ENCODE data around the gene FOXM1. TPM values are rescaled to one million over a fixed set of nuclear protein-coding genes. Genes with fewer than 3 reads are reported as not detected.
A peak's percentile ranks its signal among the peaks of the same experiment; 100 is the strongest.

FOXM1 gene
- total RNA-seq = 1 to 10 TPM in 1 of 2 donors, not detected in 1; 2.2 TPM

GRCh38 chr12:2877047-2877952 lies at the start of gene FOXM1, which contains the start of gene RHNO1:
Gene FOXM1, minus strand, starts transcription at chr12:2877174. Its CDS starts 2,696 bp downstream, at chr12:2874478.
Gene RHNO1, plus strand, starts transcription at chr12:2877223. Its CDS starts 8,144 bp downstream, at chr12:2885367.
- H3K4me1 ChIP-seq (ENCODE audit: control insufficient read depth in 1 of 2, low read depth in 2 of 2) = peaks cover 11 to 18% of the 10 kb centered on the region in 2 donors
- peak; percentile 93 for ATAC-seq (ENCODE audit: insufficient number of reproducible peaks, low FRiP score, low read depth)

GRCh38 chr12:2925322-2925995 lies 48.5 kb upstream of the FOXM1 start:
- ATAC-seq (ENCODE audit: insufficient number of reproducible peaks, low FRiP score, low read depth) (no peak), DNase-seq (ENCODE audit: low spot score) (no peak)
- Histone ChIP-seq H3K9me3 (no peaks in the 10 kb centered on the region), H3K4me3 (no peak overlapping the region), H3K27ac (no peak overlapping the region), H3K4me1 (ENCODE audit: control insufficient read depth in 1 of 2, low read depth in 2 of 2) (no peaks in the 10 kb centered on the region), H3K36me3 (peaks cover 32% of the 10 kb centered on the region), H3K27me3 (replicated peaks; ENCODE audit: insufficient read depth) (no peaks in the 10 kb centered on the region)
- no peak for TF ChIP-seq CTCF (IDR thresholded peaks at IDR 0.05)

More at GRCh38 chr12:2877047-2877952, at the start of gene FOXM1, which contains the start of gene RHNO1:
- Histone ChIP-seq H3K4me3 (peak within 1 kb of the TSS; percentile 81), H3K36me3 (no peaks in the 10 kb centered on the region), H3K27ac (peak within 1 kb of the TSS; percentile 73 to 82), H3K27me3 (replicated peaks; ENCODE audit: insufficient read depth) (no peaks in the 10 kb centered on the region), H3K9me3 (no peaks in the 10 kb centered on the region)
- peak; percentile 42 for TF ChIP-seq CTCF (IDR thresholded peaks at IDR 0.05)
- peak; percentile 63 for DNase-seq (ENCODE audit: low spot score)

- H3K4me3 ChIP-seq = no peak overlapping the region
- no peak for ATAC-seq (ENCODE audit: insufficient number of reproducible peaks, low FRiP score, low read depth)
Measured at GRCh38 chr12:2924019-2924418, 47.0 kb upstream of the FOXM1 start.

GRCh38 chr12:2923057-2923456 lies 46.1 kb upstream of the FOXM1 start:
- no peak for TF ChIP-seq CTCF (IDR thresholded peaks at IDR 0.05)
- no peak overlapping the region for H3K27ac ChIP-seq
- H3K9me3 ChIP-seq = no peaks in the 10 kb centered on the region
- no peaks in the 10 kb centered on the region for H3K4me1 ChIP-seq (ENCODE audit: control insufficient read depth in 1 of 2, low read depth in 2 of 2)
- no peaks in the 10 kb centered on the region for H3K27me3 ChIP-seq (replicated peaks; ENCODE audit: insufficient read depth)
- DNase-seq (ENCODE audit: low spot score) = no peak
- no peak for ATAC-seq (ENCODE audit: insufficient number of reproducible peaks, low FRiP score, low read depth)
- peaks cover 34% of the 10 kb centered on the region for H3K36me3 ChIP-seq
- no peak overlapping the region for H3K4me3 ChIP-seq

More at GRCh38 chr12:2924019-2924418, 47.0 kb upstream of the FOXM1 start:
- no peak overlapping the region for H3K27ac ChIP-seq
- no peak for TF ChIP-seq CTCF (IDR thresholded peaks at IDR 0.05)
- no peak for DNase-seq (ENCODE audit: low spot score)
- no peaks in the 10 kb centered on the region for H3K27me3 ChIP-seq (replicated peaks; ENCODE audit: insufficient read depth)
- no peaks in the 10 kb centered on the region for H3K4me1 ChIP-seq (ENCODE audit: control insufficient read depth in 1 of 2, low read depth in 2 of 2)
- H3K36me3 ChIP-seq = peaks cover 34% of the 10 kb centered on the region
- no peaks in the 10 kb centered on the region for H3K9me3 ChIP-seq

GRCh38 chr12:2922329-2922728 lies 45.4 kb upstream of the FOXM1 start:
- no peak for TF ChIP-seq CTCF (IDR thresholded peaks at IDR 0.05)
- H3K27me3 ChIP-seq (replicated peaks; ENCODE audit: insufficient read depth) = no peaks in the 10 kb centered on the region
- no peak for DNase-seq (ENCODE audit: low spot score)
- H3K36me3 ChIP-seq = peaks cover 34% of the 10 kb centered on the region
- H3K9me3 ChIP-seq = no peaks in the 10 kb centered on the region
- no peak for ATAC-seq (ENCODE audit: insufficient number of reproducible peaks, low FRiP score, low read depth)
- H3K27ac ChIP-seq = no peak overlapping the region
- H3K4me3 ChIP-seq = no peak overlapping the region
- no peaks in the 10 kb centered on the region for H3K4me1 ChIP-seq (ENCODE audit: control insufficient read depth in 1 of 2, low read depth in 2 of 2)

Data from thoracic aorta (tissue), 2 donors.